Hepatocyte (in vitro differentiated cells): ENCODE measurements around the gene GTF2B.

Experiments used
- EZH2phosphoT487 ChIP-seq: fragments of 200-600 bp; sonication (generic); IDR thresholded peaks from one replicate; pipeline ENCODE4 v1.6.1; 2018; ENCODE audit warnings: antibody characterized with exemption, mild to moderate bottlenecking, low read depth, moderate library complexity; ENCODE audit not compliant: unreplicated experiment, severe bottlenecking
- TF ChIP-seq, protein P1 (sequence below): fragments of 200-600 bp; sonication (generic); IDR thresholded peaks from 2 replicates; pipeline ENCODE4 v1.5.1; 2016; ENCODE audit warnings: antibody characterized with exemption, mild to moderate bottlenecking; ENCODE audit not compliant: poor library complexity

DNA sequence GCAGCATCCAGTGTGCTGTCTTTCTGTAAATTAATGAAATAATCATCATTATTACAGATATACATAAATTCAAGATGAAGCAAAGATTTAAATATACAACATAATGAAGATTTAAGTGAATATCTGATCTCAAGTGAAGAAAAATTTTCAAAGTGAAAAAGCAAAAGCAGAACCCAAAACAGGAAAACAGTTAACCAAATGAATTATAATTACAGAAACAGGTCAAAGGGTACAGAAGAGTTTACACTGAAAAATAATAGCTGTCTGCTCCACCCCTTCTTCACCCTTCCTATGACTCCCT is 44.8 kb upstream of the GTF2B start:
- TF ChIP-seq, protein P1, sequence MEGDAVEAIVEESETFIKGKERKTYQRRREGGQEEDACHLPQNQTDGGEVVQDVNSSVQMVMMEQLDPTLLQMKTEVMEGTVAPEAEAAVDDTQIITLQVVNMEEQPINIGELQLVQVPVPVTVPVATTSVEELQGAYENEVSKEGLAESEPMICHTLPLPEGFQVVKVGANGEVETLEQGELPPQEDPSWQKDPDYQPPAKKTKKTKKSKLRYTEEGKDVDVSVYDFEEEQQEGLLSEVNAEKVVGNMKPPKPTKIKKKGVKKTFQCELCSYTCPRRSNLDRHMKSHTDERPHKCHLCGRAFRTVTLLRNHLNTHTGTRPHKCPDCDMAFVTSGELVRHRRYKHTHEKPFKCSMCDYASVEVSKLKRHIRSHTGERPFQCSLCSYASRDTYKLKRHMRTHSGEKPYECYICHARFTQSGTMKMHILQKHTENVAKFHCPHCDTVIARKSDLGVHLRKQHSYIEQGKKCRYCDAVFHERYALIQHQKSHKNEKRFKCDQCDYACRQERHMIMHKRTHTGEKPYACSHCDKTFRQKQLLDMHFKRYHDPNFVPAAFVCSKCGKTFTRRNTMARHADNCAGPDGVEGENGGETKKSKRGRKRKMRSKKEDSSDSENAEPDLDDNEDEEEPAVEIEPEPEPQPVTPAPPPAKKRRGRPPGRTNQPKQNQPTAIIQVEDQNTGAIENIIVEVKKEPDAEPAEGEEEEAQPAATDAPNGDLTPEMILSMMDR = no peak
- TF ChIP-seq EZH2phosphoT487 = no peak
